GM12873 (cell line): Measurements from ENCODE around the gene RAD51B.

Experiments used
- CTCF ChIP-seq: IDR thresholded peaks from 2 replicates; pipeline ENCODE4 v1.5.1; 2012; ENCODE audit warnings: low read depth, mild to moderate bottlenecking, moderate library complexity, low read length, control low read depth; ENCODE audit not compliant: insufficient read depth; ENCODE audit errors: missing control alignments

Gene RAD51B

DNA sequence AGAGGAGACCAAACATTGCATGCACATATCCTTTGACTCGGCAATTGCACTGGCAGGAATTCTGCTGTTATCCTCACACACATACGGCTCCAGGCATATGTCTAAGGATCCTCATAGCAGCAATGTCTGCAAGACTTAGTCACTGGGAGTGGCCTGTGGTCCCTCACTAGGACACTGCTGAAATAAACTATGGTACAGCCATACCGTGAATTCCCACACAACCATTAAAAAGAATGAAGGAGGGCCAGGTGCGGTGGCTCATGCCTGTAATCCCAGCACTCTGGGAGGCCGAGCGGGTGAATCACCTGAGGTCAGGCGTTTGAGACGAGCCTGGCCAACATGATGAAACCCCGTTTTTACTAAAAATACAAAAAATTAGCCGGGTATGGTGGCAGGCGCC, 868.2 kb downstream of the RAD51B start:
- no peak for TF ChIP-seq CTCF

GRCh38 chr14:68688872-68689371, 869.3 kb downstream of the RAD51B start:
- peak; percentile 6 for TF ChIP-seq CTCF

DNA sequence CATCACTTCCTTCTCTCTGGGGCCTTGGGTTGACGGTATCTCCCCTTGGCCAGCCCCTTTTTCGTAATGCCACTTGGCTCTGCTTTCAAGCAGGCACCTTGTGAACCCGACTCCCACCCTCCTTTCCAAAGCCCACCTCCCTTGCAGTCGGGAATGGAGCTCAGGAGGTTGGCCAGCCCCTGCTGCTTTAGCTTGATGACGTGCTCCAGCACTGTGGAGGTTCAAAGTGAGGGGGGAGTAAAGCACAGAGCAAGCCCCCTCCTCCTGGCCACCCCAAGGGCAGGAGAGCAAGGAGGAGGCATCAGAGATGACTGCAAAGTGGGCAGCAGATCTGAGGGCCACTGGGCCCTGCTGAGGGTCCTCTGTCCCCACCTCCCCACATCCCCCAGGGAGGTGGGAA, 869.9 kb downstream of the RAD51B start:
- TF ChIP-seq CTCF = no peak

GRCh38 chr14:68690089-68690958, 870.7 kb downstream of the RAD51B start:
- TF ChIP-seq CTCF = no peak

DNA sequence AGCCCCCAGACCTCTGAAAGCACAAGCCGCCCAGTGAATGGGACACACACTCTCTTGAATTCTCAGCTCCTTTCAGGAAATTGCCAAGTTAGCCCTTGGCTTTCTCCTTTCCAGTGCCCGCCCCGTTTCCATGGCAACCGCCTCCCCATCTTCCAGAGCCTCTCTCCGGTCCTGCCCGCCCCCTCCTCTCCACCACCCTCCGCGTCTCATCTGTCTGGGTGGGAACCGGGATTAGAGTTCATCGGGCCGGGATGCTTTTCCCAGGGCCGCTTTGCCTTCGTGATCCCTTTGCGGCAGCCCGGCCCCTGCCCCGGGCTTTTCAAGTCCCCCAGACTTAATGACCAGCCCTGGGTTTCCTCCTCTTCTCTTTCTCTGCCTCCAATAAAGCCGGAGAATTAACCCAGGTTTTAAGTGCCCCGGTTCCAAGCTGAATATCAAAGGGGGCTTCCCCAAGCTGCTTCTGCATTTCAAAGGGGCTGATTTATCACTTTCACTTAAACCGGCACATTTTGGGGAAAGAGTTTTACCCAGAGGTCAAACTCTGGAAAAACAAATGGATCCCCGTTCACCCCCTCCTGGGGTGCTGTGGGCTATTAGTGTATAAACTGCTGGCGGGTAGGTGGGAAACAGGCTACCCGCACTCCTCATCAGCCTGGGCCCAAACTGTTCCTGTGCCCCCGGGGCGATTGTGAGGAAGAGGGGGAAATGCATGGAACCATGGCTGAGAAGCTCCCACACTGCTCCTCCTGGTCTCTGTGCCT, 871.6 kb downstream of the RAD51B start:
- no peak for TF ChIP-seq CTCF

DNA sequence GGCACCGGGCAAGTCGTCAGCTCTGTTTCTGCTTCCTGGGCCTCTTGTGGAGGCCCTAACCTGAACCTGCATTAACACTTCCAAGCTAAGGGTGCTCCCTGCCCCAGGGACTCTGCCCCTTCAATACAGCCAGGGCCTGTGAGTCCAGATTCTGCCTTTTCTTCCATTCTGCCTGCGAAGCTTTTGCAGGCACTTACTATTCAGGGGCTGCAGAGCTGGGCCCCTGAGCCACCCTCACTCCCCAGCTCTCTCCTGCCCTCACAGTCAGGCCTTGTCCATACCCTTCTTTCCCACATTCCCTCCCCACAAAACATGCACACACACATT, 872.2 kb downstream of the RAD51B start:
- TF ChIP-seq CTCF = no peak

DNA sequence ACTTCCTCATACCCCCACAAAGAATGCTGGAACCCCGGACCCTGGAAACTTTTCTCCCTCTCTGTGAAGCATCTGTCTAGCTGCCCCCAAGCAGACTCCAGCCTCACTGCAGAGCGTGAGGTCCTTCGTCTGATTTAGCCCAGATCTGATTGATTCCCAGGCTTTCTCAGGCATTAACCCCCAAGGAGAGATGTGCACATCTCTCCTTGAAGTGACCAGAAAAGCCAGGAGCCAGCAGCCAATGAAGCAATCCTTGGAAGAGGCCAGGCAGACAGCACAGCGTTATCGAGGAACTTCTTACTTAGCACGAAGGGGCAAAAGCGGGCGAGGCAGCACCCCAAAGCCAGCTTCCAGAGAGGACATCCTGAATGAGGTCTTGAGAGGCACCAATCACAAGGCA, 872.6 kb downstream of the RAD51B start:
- no peak for TF ChIP-seq CTCF
